NCI-H2227 (cell line): ENCODE measurements around the gene COX19.
"Not testable (repeated sequence)": the region's sequence is repeated elsewhere in the genome, so short reads cannot be mapped to it uniquely, and the experiment has no call there.

ENCODE experiments used
- DNase-seq: peaks from one replicate; lab custom pipeline; 2025; ENCODE audit not compliant: unreplicated experiment; lab: John Stamatoyannopoulos, UW

The COX19 gene

GRCh38 chr7:946256-946996 is 28.9 kb downstream of the COX19 start:
- no peak for DNase-seq

- no peak for DNase-seq
Measured at GRCh38 chr7:945556-946255, 29.6 kb downstream of the COX19 start.

GRCh38 chr7:945147-945555 is 30.2 kb downstream of the COX19 start:
- no peak for DNase-seq

- no peak for DNase-seq
Measured at GRCh38 chr7:944744-945143, 30.6 kb downstream of the COX19 start.

DNA sequence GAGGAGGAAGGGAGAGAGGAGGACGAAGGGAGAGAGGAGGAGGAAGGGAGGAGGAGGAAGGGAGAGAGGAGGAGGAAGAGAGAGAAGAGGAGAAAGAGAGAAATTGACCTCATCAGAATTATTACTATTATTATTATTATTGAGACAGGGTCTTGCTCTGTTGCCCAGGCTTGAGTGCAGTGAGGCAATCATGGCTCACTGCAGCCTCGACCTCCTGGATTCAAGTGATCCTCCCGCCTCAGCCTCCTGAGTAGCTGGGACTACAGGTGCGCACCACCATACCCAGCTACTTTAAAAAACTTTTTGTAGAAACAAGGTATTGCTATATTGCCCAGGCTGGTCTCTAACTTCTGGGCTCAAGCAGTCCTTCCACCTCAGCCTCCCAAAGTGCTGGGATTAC is 31.6 kb downstream of the COX19 start:
- DNase-seq: not testable (repeated sequence)

- DNase-seq: no peak
Measured at GRCh38 chr7:940599-941408, 34.5 kb downstream of the COX19 start.

DNA sequence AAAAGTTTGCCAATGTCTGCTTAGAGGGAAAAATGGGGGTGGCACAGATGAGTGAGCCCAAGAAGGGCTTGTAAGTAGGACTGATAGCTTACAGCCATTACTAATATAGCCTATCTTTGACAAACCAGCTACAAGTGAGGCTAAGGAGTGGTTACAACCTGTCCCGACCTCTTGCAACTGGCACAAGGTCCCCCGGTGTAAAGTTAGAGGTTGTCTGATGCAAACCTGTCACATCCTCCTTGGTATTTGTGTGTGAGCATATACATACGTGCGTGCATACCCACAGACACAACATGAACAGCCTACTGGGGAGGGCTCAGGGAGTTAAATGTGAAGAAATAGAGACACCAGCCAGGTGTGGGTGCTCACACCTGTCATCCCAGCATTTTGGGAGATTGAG is 35.5 kb downstream of the COX19 start:
- DNase-seq: no peak

DNA sequence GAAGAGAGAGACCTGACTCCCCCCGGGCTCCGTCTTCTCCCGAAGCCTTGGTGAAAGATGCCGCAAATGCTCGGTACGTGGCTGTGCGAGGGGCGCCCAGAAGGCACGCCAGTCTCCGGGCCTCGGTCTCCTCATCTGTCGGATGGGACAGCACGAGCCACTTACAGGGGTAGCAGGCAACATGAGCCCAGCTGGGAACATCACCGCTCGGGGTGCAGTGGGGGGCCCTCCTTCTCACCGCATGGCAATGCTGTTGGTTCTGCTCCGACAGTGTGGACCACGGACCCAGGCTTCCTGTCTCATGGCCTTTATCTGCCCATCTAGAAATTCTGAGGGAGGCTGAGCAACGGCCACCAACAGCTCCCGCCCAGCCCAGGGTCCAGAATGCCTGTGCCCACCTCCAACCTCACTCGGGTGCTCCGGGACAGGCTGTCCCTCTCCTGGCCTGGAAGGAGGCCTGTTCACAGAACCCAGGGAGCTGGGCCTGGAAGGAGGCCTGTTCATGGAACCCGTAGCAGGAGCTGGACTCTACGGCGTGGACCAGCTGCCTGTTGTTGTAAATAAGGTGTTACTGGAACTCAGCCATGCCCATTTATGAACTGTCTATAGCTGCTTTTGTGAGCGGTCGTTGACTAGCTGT is 36.7 kb downstream of the COX19 start:
- DNase-seq: no peak

DNA sequence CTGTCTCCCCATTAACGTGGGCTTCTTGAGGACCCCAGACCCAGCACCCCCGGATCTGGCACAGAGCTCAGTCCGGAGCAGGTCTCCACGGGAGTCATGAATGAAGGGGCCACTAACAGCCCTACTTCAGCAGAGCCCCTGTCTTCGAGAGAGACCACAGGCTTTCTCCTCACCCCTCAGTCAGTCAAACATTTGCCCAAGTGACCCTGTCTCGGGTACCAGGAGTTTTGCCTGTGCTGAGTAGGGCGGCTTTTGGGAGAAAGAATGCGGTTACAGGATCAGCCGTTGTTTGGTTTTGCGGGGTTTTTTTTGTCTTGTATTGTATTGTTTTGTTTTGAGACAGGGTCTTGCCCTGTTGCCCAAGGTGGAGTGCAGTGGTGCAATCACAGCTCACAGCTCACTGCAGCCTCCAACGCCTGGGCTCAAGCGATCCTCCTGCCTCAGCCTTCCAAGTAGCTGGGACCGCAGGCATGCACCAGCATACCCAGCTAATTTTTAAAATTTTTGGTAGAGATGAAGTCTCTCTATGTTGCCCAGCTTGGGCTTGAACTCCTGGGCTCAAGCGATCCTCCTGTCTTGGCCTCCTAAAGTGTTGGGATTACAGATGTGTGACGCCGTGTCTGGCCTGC is 37.4 kb downstream of the COX19 start:
- no peak for DNase-seq

GRCh38 chr7:936386-937054 is 38.8 kb downstream of the COX19 start:
- no peak for DNase-seq

DNA sequence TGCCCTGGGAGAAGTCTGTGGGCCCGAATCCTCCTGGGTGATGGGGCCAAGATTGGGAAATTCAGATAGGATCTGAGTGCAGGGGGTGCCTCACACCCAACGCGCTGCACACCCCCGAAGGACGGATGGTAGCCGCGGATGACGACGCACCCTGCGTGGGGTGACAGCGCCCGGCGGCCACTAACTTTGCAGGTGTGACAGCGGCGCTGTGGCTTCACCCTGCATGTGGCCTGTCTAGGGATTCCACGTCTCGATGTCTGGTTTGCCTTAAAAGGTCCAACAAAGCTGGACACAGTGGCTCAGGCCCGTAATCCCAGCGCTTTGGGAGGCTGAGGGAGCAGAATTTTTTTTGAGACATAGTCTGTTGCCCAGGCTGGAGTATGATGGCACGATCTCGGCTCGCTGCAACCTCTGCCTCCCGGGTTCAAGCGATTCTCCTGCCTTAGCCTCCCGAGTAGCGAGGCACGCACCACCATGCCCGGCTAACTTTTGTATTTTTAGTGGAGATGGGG is 39.4 kb downstream of the COX19 start:
- no peak for DNase-seq

DNA sequence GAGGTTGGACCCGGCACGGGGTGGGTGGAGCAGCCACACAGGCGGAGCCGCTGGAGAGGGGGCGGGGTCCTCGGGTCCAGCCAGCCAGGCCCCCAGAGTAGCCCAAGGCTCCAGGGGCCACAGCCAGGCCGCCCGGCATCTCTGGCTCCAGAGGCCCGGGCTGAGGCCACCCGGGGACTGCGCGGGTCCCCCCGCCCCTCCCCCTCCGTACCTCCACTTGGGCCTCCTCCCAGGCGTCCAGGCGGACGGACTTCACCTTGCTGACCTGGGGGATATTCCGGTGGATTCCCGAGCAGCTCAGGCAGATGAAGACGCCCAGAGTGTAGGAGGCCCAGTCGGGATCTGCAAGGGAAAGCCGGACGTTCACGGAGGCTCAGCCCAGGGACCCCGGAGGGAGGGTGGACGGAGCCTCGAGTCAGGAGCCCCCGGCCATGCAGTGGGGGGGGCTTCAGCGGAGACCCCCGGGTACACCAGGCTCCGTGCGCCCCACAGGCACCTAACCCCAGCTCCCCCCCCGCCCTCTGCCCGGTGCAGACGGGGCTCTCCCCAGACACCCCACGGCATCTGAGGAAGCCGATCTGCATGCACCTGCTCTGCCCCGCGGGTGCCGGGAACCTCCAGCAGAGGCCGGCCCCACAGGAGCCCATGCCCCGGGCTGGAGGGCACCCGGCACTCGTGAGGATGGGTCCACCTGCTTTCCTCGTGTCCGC is 40.0 kb downstream of the COX19 start:
- no peak for DNase-seq

DNA sequence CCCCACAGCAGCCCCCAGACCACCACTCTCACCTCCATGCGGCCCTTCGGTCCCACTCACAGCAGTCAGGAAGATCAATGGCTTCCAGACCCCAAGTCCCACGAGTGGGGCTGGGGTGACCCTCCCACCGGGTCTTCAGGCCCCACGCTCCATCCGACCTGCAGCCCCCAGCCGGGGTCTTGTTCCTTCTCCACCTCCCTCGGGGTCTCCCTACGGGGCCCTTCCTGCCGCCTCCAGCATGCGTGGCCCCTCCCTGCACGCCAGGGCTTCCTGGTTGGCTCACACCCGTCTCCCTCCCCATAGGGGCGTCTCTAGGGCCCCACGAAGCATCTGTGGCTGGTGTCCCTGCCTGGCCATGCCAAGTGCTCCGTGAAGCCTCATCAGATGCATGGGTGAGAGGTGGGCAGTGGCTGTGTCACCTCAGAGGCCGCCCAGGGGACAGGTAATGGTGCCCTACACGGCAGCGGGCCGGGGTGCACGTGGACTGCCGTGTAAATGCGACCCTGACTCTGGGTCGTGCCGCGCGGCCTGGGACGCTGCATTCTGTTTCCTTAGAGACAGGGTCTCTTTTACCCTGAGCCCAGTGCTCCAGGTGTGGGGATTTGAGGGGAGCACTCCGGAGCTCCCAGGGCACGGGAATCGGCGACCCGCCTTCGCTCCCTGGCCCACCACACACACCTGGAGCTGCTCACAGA is 40.7 kb downstream of the COX19 start:
- DNase-seq: no peak

- no peak for DNase-seq
Measured at GRCh38 chr7:932651-932975, 42.7 kb downstream of the COX19 start.

GRCh38 chr7:931871-932650 is 43.3 kb downstream of the COX19 start:
- DNase-seq: no peak

DNA sequence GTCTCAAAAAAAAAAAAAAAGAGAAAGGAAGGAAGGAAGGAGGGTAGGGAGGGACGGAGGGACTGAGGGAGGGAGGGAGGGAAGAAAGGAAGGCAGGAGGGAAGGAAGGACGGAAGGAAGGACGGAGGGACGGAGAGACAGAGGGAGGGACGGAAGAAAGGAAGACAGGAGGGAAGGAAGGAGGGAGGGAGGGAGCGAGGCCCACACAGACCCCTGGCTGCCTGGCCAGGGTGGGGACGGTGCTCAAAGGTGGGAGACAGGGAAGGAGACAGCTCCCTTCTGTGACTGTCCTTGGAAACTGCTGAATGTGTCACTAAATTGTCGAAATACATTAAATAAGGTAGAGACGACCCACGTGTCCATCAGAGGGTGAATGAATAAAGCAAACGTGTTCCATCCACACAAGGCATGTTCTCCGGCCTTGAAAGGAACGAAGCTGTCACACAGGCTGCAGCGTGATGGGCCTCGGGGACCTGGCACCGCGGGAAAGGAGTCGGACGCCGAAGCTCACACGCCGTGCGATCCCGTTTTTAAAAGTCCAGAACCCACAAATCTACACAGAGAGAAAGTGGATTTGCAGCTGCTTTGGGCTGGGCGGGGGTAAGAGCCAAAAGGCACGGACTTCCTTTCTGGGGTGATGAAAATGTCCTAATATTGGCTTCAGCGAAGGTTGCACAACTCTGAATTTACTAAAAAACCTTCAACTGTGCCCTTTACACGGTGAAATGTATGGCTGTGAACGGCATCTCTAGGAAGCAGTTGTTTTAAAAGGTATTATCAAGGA is 44.2 kb downstream of the COX19 start:
- DNase-seq: no peak

- DNase-seq: no peak
Measured at GRCh38 chr7:929311-929711, 46.0 kb downstream of the COX19 start.
